Transverse colon (tissue), 4 donors: Measurements from ENCODE around the gene SYNE2. TPM values are rescaled to one million over a fixed set of nuclear protein-coding genes. Genes with fewer than 3 reads are reported as not detected.

Experiments
- DNase-seq: peaks from one replicate; pipeline ENCODE4 v3.0.0-alpha.2; 2019
- H3K27ac ChIP-seq, 4 donors: fragments of 200-600 bp; sonication (generic); 2 replicates each; pipeline ENCODE4 v1.5.1; 2016 to 2018; ENCODE audit warnings: inconsistent platforms in 4 of 4
- H3K27me3 ChIP-seq: fragments of 200-600 bp; sonication (generic); 2 replicates; pipeline ENCODE4 v1.5.1; 2017; ENCODE audit warnings: inconsistent platforms
- H3K36me3 ChIP-seq, 4 donors: fragments of 200-600 bp; sonication (generic); 2 replicates each; pipeline ENCODE4 v1.5.1; 2017 to 2019; ENCODE audit warnings: inconsistent platforms in 4 of 4
- H3K4me1 ChIP-seq, 4 donors: fragments of 200-600 bp; sonication (generic); 2 replicates each; pipeline ENCODE4 v1.5.1; 2017 to 2020; ENCODE audit warnings: inconsistent platforms in 4 of 4
- H3K4me3 ChIP-seq, 4 donors: fragments of 200-600 bp; sonication (generic); 1 replicate in 1 of 4; 2 replicates in 3 of 4; pipeline versions ENCODE4 v1.5.1 to v1.6.1; 2017 to 2019; ENCODE audit warnings: inconsistent platforms in 4 of 4
- H3K9me3 ChIP-seq, 2 donors: fragments of 200-600 bp; sonication (generic); 2 replicates each; pipeline ENCODE4 v1.5.1; 2017 to 2019; ENCODE audit warnings: inconsistent platforms in 2 of 2
- EP300 ChIP-seq: sonication (generic); formaldehyde crosslinking; IDR thresholded peaks from one replicate; pipeline ENCODE4 v1.6.1; 2017; ENCODE audit warnings: antibody characterized with exemption, low read depth
- POLR2A ChIP-seq: fragments of 450-650 bp; IDR thresholded peaks from one replicate; pipeline ENCODE4 v1.6.1; 2016; ENCODE audit warnings: antibody characterized with exemption, mild to moderate bottlenecking, moderate library complexity
- POLR2AphosphoS5 ChIP-seq, 3 donors: sonication (generic); formaldehyde crosslinking; IDR thresholded peaks; one replicate each; pipeline ENCODE4 v1.6.1; 2016; ENCODE audit warnings: antibody characterized with exemption in 3 of 3
- WGBS, 2 donors: methylation state at CpG; one replicate each; pipeline ENCODE4 v1.1.5; 2018; ENCODE audit warnings: low coverage in 1 of 2; 5-methylcytosine and 5-hydroxymethylcytosine counted together
- in situ Hi-C, 4 donors: fragments of 200-750 bp; cut with MboI; loops; one replicate each; pipeline versions ENCODE4 v1.15.0 to v1.15.1; 2017; ENCODE audit warnings: low sequenced_read_pairs in 3 of 4, low pct_ligation_motif_present in 1 of 4, low pct_unique_long_range_greater_than_20kb in 1 of 4
- intact Hi-C: fragments of 100-400 bp; cut with DNase I; formaldehyde crosslinking; loops from one replicate; pipeline ENCODE4 v1.15.1; 2023; ENCODE audit warnings: low total_unique reads
- total RNA-seq, 4 donors: library from RNA; depleted of rRNA; stranded (reverse); fragments of >200 nt; gene quantifications; one replicate each; pipeline ENCODE4 v1.1.0, GENCODE V29; 2016
- TF ChIP-seq, protein P1 (sequence below), 5 experiments: fragments of 200-600 bp in 3 of 5; fragments of 450-650 bp in 2 of 5; sonication (generic) in 3 of 5; IDR thresholded peaks; 1 replicate in 2 of 5; 2 replicates in 3 of 5; pipeline ENCODE4 v1.5.1; 2016 to 2017; ENCODE audit warnings: antibody characterized with exemption in 5 of 5, inconsistent platforms in 3 of 5, mild to moderate bottlenecking in 2 of 5, moderate library complexity in 1 of 5

SYNE2 gene
- total RNA-seq, 4 donors from 2014 or later: 242 to 491 (median 304) TPM

GRCh38 chr14:64201296-64201695, 348.5 kb downstream of the SYNE2 start:
- 93% methylated on average over 7 of the region's 7 CpGs; no CpG with 5 or more reads in 1 of the 2 donors for WGBS, 2 donors
- H3K4me3 ChIP-seq: no peak overlapping the region
- DNase-seq: no peak
- H3K4me1 ChIP-seq: peaks cover 0 to 4% (median 0%) of the 10 kb centered on the region in 4 donors
- H3K27me3 ChIP-seq: no peaks in the 10 kb centered on the region
- no peaks in the 10 kb centered on the region for H3K36me3 ChIP-seq
- in situ Hi-C loops: no loop called here
- H3K27ac ChIP-seq: no peak overlapping the region
- intact Hi-C loops: no loop called here
- TF ChIP-seq, protein P1, sequence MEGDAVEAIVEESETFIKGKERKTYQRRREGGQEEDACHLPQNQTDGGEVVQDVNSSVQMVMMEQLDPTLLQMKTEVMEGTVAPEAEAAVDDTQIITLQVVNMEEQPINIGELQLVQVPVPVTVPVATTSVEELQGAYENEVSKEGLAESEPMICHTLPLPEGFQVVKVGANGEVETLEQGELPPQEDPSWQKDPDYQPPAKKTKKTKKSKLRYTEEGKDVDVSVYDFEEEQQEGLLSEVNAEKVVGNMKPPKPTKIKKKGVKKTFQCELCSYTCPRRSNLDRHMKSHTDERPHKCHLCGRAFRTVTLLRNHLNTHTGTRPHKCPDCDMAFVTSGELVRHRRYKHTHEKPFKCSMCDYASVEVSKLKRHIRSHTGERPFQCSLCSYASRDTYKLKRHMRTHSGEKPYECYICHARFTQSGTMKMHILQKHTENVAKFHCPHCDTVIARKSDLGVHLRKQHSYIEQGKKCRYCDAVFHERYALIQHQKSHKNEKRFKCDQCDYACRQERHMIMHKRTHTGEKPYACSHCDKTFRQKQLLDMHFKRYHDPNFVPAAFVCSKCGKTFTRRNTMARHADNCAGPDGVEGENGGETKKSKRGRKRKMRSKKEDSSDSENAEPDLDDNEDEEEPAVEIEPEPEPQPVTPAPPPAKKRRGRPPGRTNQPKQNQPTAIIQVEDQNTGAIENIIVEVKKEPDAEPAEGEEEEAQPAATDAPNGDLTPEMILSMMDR (IDR thresholded peaks at IDR 0.05): no peak
- TF ChIP-seq EP300 (no peak), POLR2A (no peak), POLR2AphosphoS5 (IDR thresholded peaks at IDR 0.05) (no peak)
- no peaks in the 10 kb centered on the region for H3K9me3 ChIP-seq

DNA sequence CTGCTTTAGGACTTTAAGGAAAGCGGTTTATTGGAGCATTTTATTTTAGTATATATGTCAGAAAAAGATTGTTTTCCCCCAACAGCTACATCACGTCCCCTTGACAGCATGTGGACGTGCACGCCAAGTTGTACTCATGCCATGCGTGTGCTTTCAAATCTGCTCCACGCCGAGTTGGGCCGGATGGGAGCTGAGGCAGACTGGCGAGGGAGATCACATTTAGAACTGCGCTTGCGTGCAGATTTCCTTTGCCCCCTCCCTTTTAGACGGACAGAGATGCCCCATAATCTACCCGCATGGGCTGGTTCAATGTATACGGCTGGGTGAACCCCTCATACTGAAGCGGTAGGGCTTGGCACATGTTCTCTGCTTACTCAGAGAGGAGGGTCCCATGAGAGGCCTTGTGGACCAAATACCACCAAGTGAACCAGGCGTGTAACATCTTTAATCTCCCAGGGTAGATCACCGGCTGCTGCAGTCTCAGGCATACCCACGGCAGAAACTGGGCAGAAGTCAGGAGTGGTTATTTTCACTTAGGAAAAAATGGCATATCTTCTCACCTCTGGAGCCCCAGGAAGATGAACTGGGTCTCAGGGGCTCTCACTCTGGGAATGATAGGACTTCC, 349.2 kb downstream of the SYNE2 start:
- in situ Hi-C loops (no loop called here), intact Hi-C loops (no loop called here)
- 92 to 100% methylated on average over 2 to 18 of the region's 18 CpGs for WGBS, 2 donors
- Histone ChIP-seq H3K4me1 (no peaks in the 10 kb centered on the region), H3K27me3 (no peaks in the 10 kb centered on the region), H3K36me3 (no peaks in the 10 kb centered on the region), H3K9me3 (no peaks in the 10 kb centered on the region), H3K27ac (no peak overlapping the region), H3K4me3 (no peak overlapping the region)
- TF ChIP-seq EP300 (no peak), POLR2A (no peak), POLR2AphosphoS5 (IDR thresholded peaks at IDR 0.05) (no peak)
- TF ChIP-seq, protein P1 (IDR thresholded peaks at IDR 0.05): no peak
- DNase-seq: no peak

DNA sequence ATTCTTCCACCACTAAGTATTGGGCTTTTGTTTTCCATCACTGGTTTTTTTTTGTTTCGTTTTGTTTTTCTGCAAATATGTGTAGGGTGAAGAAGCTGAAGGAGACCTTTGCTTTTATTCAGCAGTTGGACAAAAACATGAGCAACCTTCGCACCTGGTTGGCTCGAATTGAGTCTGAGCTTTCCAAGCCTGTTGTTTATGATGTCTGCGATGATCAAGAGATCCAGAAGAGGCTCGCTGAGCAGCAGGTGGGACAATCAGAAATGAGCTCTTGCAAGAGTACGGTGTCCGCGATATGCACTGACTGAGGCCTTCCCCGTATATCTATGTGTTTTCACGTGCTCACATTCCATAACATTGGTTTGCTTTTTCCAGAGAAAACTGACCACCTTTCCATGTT, 349.9 kb downstream of the SYNE2 start:
- H3K27ac ChIP-seq: no peak overlapping the region
- 81 to 93% methylated on average over 10 of the region's 10 CpGs for WGBS, 2 donors
- DNase-seq: no peak
- intact Hi-C loops: no loop called here
- H3K27me3 ChIP-seq: no peaks in the 10 kb centered on the region
- in situ Hi-C loops: no loop called here
- H3K4me3 ChIP-seq: no peak overlapping the region
- H3K9me3 ChIP-seq: no peaks in the 10 kb centered on the region
- H3K4me1 ChIP-seq: no peaks in the 10 kb centered on the region
- TF ChIP-seq, protein P1 (IDR thresholded peaks at IDR 0.05): no peak
- no peak for TF ChIP-seq EP300
- no peak for TF ChIP-seq POLR2AphosphoS5 (IDR thresholded peaks at IDR 0.05)
- TF ChIP-seq POLR2A: no peak
- no peaks in the 10 kb centered on the region for H3K36me3 ChIP-seq

DNA sequence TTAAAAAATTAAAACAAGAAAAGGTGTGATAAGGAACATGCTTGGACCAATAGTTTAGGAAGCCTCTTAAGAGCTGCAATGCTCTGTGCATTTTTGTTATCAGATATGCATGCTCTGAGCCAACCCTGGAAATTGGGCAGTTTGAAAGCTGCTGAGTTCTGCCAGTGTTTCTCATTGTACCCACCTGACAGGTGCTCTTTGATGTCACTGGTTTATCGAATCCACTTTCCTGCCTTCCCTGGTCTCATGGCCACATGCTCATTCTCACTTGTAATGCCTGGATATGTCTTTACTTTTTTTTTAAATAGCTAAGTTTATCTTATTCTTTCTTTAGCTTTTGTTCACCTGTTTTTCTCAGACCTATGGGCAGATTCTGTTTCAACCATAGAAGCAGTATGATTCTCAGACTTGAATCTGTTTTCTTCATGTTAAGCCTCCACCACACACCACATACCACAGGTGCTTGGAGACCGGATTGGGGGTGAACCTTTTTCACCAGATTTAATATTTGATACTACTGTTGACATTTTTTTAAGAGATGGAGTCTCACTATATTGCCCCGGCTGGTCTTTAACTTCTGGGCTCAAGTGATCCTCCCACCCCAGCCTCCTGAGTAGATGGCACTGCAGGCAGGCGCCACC, 350.7 kb downstream of the SYNE2 start:
- H3K27ac ChIP-seq: no peak overlapping the region
- no peaks in the 10 kb centered on the region for H3K36me3 ChIP-seq
- H3K4me1 ChIP-seq: no peaks in the 10 kb centered on the region
- DNase-seq: no peak
- TF ChIP-seq EP300 (no peak), POLR2A (no peak), POLR2AphosphoS5 (IDR thresholded peaks at IDR 0.05) (no peak)
- TF ChIP-seq, protein P1 (IDR thresholded peaks at IDR 0.05): no peak
- H3K4me3 ChIP-seq: no peak overlapping the region
- in situ Hi-C loops: no loop called here
- intact Hi-C loops: no loop called here
- 82 to 88% methylated on average over 3 to 4 of the region's 4 CpGs for WGBS, 2 donors
- H3K9me3 ChIP-seq: no peaks in the 10 kb centered on the region
- H3K27me3 ChIP-seq: no peaks in the 10 kb centered on the region
